K562 (cell line): ENCODE data around the gene ASIC3. TPM values are rescaled to one million over a fixed set of nuclear protein-coding genes. Genes with fewer than 3 reads are reported as not detected.
"Not testable (repeated sequence)": the region's sequence is repeated elsewhere in the genome, so short reads cannot be mapped to it uniquely, and the experiment has no call there.

Experiments used
- ARNT ChIP-seq, 2 experiments: fragments of 450-650 bp; IDR thresholded peaks; 2 replicates each; pipeline ENCODE4 v1.6.1; 2016; ENCODE audit warnings: mild to moderate bottlenecking in 1 of 2
- CEBPG ChIP-seq, 3 experiments: fragments of 200-800 bp in 1 of 3; sonication (Bioruptor generic) in 1 of 3; sonication (generic) in 1 of 3; formaldehyde crosslinking in 1 of 3; IDR thresholded peaks in 2 of 3; conservative IDR thresholded peaks in 1 of 3; 2 replicates each; pipeline versions ENCODE4 v1.6.1 to v1.8.0; 2016 to 2022; ENCODE audit warnings: missing compliant biosample characterization in 2 of 3, missing genetic modification characterization in 2 of 3, mild to moderate bottlenecking in 1 of 3, missing genetic modification reagents in 1 of 3
- E2F6 ChIP-seq, 2 experiments: IDR thresholded peaks; 2 replicates each; pipeline ENCODE4 v1.6.1; 2011; ENCODE audit warnings: borderline replicate concordance in 1 of 2, control low read depth in 1 of 2, low read depth in 1 of 2, low read length in 1 of 2, mild to moderate bottlenecking in 1 of 2, mixed read lengths in 1 of 2, moderate library complexity in 1 of 2; ENCODE audit not compliant: insufficient read depth in 1 of 2, insufficient read length in 1 of 2, poor library complexity in 1 of 2, severe bottlenecking in 1 of 2; ENCODE audit errors: extremely low read depth in 1 of 2
- HDAC1 ChIP-seq, 2 experiments: fragments of 450-650 bp; IDR thresholded peaks; 2 replicates each; pipeline ENCODE4 v1.6.1; 2016 to 2017; ENCODE audit warnings: inconsistent platforms in 1 of 2, mild to moderate bottlenecking in 1 of 2, moderate library complexity in 1 of 2
- KLF1 ChIP-seq: fragments of 450-650 bp; IDR thresholded peaks from 2 replicates; pipeline ENCODE4 v1.6.1; 2016; ENCODE audit warnings: missing genetic modification characterization, missing compliant biosample characterization
- KLF6 ChIP-seq: fragments of 250-450 bp; sonication (Bioruptor Pico); IDR thresholded peaks from 2 replicates; pipeline ENCODE4 v1.4.0; 2020; ENCODE audit warnings: mild to moderate bottlenecking, moderate library complexity, borderline replicate concordance
- NCOR1 ChIP-seq: fragments of 450-650 bp; IDR thresholded peaks from 2 replicates; pipeline ENCODE4 v1.6.1; 2016; ENCODE audit warnings: mild to moderate bottlenecking, moderate library complexity
- NFXL1 ChIP-seq: fragments of 450-650 bp; formaldehyde crosslinking; IDR thresholded peaks from 2 replicates; pipeline ENCODE4 v1.4.0; 2021; ENCODE audit warnings: mild to moderate bottlenecking
- NR2F6 ChIP-seq: fragments of 450-650 bp; formaldehyde crosslinking; IDR thresholded peaks from 2 replicates; pipeline ENCODE4 v1.4.0; 2020; ENCODE audit warnings: mild to moderate bottlenecking
- NR4A1 ChIP-seq, 2 experiments: fragments of 250-450 bp in 1 of 2; fragments of 450-650 bp in 1 of 2; sonication (Bioruptor Pico) in 1 of 2; IDR thresholded peaks; 2 replicates each; pipeline versions ENCODE4 v1.4.0 to v1.6.1; 2016 to 2020; ENCODE audit warnings: mild to moderate bottlenecking in 2 of 2, missing compliant biosample characterization in 1 of 2, missing genetic modification characterization in 1 of 2, moderate library complexity in 1 of 2
- OTX1 ChIP-seq: fragments of 450-650 bp; formaldehyde crosslinking; IDR thresholded peaks from 2 replicates; pipeline ENCODE4 v1.4.0; 2022; ENCODE audit warnings: mild to moderate bottlenecking
- RNF2 ChIP-seq: sonication (generic); IDR thresholded peaks from 2 replicates; pipeline ENCODE4 v1.6.1; 2016
- SMARCA4 ChIP-seq: fragments of 450-650 bp; IDR thresholded peaks from 2 replicates; pipeline ENCODE4 v1.6.1; 2016
- ZBTB9 ChIP-seq: fragments of 450-650 bp; formaldehyde crosslinking; IDR thresholded peaks from 2 replicates; pipeline ENCODE4 v1.4.0; 2020; ENCODE audit warnings: mild to moderate bottlenecking, moderate library complexity
- ZNF398 ChIP-seq: fragments of 250-450 bp; sonication (Bioruptor Pico); IDR thresholded peaks from 2 replicates; pipeline ENCODE4 v1.8.0; 2021; ENCODE audit warnings: moderate library complexity, mild to moderate bottlenecking, inconsistent platforms
- ZNF561 ChIP-seq: fragments of 450-650 bp; formaldehyde crosslinking; conservative IDR thresholded peaks from 2 replicates; pipeline ENCODE4 v1.4.0; 2020; ENCODE audit warnings: mild to moderate bottlenecking, moderate library complexity
- ZNF76 ChIP-seq: fragments of 250-450 bp; sonication (Bioruptor Pico); IDR thresholded peaks from 2 replicates; pipeline ENCODE4 v1.4.0; 2020; ENCODE audit warnings: mild to moderate bottlenecking, moderate library complexity, borderline replicate concordance
- ZNF780A ChIP-seq: fragments of 250-450 bp; sonication (Bioruptor Pico); IDR thresholded peaks from 2 replicates; pipeline ENCODE4 v1.5.0; 2021; ENCODE audit warnings: mild to moderate bottlenecking
- ZNF79 ChIP-seq: fragments of 250-450 bp; sonication (Bioruptor Pico); IDR thresholded peaks from 2 replicates; pipeline ENCODE4 v1.4.0; 2020; ENCODE audit warnings: low read depth, mild to moderate bottlenecking, moderate library complexity
- polyA plus RNA-seq, 8 experiments: library from polyadenylated mRNA; depleted of rRNA in 4 of 8; stranded (reverse) in 5 of 8; unstranded in 3 of 8; fragments of >200 nt; fragmentation: Nextera tagmentation in 2 of 8; fragmentation: Illumina TruSeq in 1 of 8; extraction: Ambion mirVana in 2 of 8; extraction: Trizol in 1 of 8; gene quantifications; 2 replicates each; pipeline versions ENCODE4 v1.2.1 to v1.2.3, GENCODE V29; 2011 to 2014; ENCODE audit warnings: inconsistent platforms in 1 of 8, missing spikeins in 1 of 8
- total RNA-seq, 7 experiments: library from RNA; depleted of rRNA in 6 of 7; stranded (reverse); fragments of >200 nt in 6 of 7; fragmentation: Illumina TruSeq in 2 of 7; extraction: Trizol in 2 of 7; gene quantifications; 2 replicates each; pipeline versions ENCODE4 v1.2.1 to v1.2.3, GENCODE V29; 2011 to 2021; ENCODE audit warnings: low replicate concordance in 1 of 7
- TF ChIP-seq, protein P1 (sequence below): fragments of 450-650 bp; formaldehyde crosslinking; IDR thresholded peaks from 2 replicates; pipeline ENCODE4 v1.4.0; 2020; ENCODE audit warnings: mild to moderate bottlenecking, moderate library complexity

Gene ASIC3
- total and polyA plus RNA-seq, 9 of the 15 experiments (the other 6 are each of a cell fraction or from before 2014, with no cell fraction given), result 0.11 to 5.0 (median 0.87) TPM

- peak in 1 of 2 experiments; percentile 12; a peak in 2 of 4 replicates for TF ChIP-seq ARNT (IDR thresholded peaks at IDR 0.05)
- TF ChIP-seq SMARCA4, result peak; percentile 80
- TF ChIP-seq ZBTB9 (CRISPR knock-in tag), result peak; percentile 97
- TF ChIP-seq NR2F6 (CRISPR knock-in tag), result 0 out of 2 replicates have a peak, but pooled peaks have one; percentile 20
- TF ChIP-seq ZNF561 (CRISPR knock-in tag), result peak; percentile 54; the same call in 1 of the 2 replicates
- 0 out of 2 replicates have a peak, but pooled peaks have one; percentile 62 for TF ChIP-seq ZNF780A
- TF ChIP-seq RNF2, result peak; percentile 49; the same call in 1 of the 2 replicates
- peak; percentile 70 to 74; a peak in 2 of 4 replicates for TF ChIP-seq HDAC1 (IDR thresholded peaks at IDR 0.05)
- TF ChIP-seq OTX1, result 0 out of 2 replicates have a peak, but pooled peaks have one; percentile 75
- TF ChIP-seq CEBPG (CRISPR knock-in tag; IDR thresholded peaks at IDR 0.05), result peak; percentile 13; the same call in 1 of the 2 replicates
- TF ChIP-seq CEBPG (tag; conservative IDR thresholded peaks at IDR 0.05 in 1 of 2, IDR thresholded peaks at IDR 0.05 in 1 of 2), result not testable (repeated sequence)
- peak; percentile 76; the same call in 1 of the 2 replicates for TF ChIP-seq NFXL1 (CRISPR knock-in tag)
- TF ChIP-seq, protein P1, sequence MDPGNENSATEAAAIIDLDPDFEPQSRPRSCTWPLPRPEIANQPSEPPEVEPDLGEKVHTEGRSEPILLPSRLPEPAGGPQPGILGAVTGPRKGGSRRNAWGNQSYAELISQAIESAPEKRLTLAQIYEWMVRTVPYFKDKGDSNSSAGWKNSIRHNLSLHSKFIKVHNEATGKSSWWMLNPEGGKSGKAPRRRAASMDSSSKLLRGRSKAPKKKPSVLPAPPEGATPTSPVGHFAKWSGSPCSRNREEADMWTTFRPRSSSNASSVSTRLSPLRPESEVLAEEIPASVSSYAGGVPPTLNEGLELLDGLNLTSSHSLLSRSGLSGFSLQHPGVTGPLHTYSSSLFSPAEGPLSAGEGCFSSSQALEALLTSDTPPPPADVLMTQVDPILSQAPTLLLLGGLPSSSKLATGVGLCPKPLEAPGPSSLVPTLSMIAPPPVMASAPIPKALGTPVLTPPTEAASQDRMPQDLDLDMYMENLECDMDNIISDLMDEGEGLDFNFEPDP (CRISPR knock-in tag), result 0 out of 2 replicates have a peak, but pooled peaks have one; percentile 23
- TF ChIP-seq E2F6 (IDR thresholded peaks at IDR 0.05; ENCODE audit: borderline replicate concordance in 1 of 2, extremely low read depth in 1 of 2, insufficient read depth in 1 of 2, insufficient read length in 1 of 2, low read depth in 1 of 2, low read length in 1 of 2, poor library complexity in 1 of 2, severe bottlenecking in 1 of 2), result peak in 1 of 2 experiments; percentile 48
- TF ChIP-seq NR4A1 (CRISPR knock-in tag; IDR thresholded peaks at IDR 0.05), result 0 out of 2 replicates have a peak, but pooled peaks have one; percentile 13
- peak; percentile 99 for TF ChIP-seq NR4A1 (tag; IDR thresholded peaks at IDR 0.05)
- TF ChIP-seq ZNF76, result peak; percentile 96
- peak; percentile 91 for TF ChIP-seq ZNF79 (CRISPR knock-in tag)
- TF ChIP-seq KLF1 (tag), result peak; percentile 73
- peak; percentile 54; the same call in 1 of the 2 replicates for TF ChIP-seq ZNF398 (CRISPR knock-in tag)
- TF ChIP-seq NCOR1, result peak; percentile 84
- peak; percentile 96 for TF ChIP-seq KLF6
Measured at GRCh38 chr7:151026771-151027727, 21.3 kb upstream of the ASIC3 start (continued).
